NCI-H1436 treated with DMSO at 0.1 percent for 48 hours (cell line): ENCODE results near the gene RSPO4.

Source experiments
- DNase-seq: peaks from one replicate; lab custom pipeline; 2025; lab: John Stamatoyannopoulos, UW

Gene RSPO4

DNA sequence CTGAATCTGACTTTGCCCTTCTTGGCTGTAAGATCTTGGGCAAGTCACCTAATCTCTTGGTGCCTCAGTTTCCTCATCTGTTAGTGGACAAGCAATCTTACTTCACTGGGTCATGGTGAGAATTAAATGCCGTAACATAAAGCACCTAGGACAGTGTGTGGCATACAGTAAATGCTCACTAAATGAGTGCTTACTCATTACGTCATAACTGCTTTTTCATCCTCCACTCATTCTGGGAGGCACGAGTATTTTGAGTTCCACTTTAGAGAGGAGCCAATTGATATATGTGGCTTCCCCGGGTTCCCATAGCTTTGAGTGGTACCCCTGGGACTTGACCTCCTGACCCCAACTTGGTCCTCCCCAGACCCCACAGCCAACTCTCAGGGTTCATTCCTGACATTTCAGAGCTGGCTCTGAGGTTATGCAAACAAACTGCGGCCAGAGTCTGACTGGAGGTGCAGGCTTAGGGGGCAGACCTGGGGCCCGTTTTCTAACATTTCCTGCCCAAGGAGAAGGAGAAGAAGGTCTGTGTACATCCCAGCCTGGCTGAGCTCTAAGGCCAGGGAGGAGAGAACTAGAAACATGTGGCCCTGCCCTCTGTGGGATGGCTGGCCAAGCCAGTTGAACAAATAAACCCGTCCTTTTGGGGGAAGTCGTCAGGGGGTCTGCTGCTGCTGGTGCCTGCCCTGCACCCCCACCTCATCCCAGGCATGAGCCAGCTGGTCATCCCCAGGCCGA is 91.8 kb downstream of the RSPO4 start:
- no peak for DNase-seq

DNA sequence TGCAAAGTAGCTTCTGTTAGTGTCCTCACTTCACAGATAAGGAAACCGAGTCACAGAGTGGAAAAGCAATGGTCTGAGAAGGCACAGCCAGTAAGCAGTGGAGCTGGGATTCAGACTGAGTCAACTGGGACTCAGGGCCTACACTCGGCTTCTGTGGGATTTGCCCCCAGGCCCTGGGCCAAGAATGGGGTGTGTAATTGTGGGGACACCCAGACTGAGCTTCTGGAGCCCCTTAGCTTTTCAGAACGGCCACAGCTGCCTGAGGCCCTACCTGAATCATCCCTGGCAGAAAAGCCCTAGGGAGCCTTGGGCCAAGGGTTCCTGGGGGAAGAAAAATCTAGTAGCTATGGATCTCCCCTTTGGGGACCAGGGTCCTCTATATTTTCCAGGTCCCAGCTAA is 92.5 kb downstream of the RSPO4 start:
- no peak for DNase-seq
